NCI-H69 (cell line): ENCODE results near the gene IFNG-AS1.

ENCODE experiments used
- DNase-seq: peaks from one replicate; lab custom pipeline; 2025; lab: John Stamatoyannopoulos, UW

IFNG-AS1 gene

GRCh38 chr12:68037616-68038255 is 48.5 kb downstream of the IFNG-AS1 start:
- no peak for DNase-seq

- no peak for DNase-seq
These were observed 49.4 kb downstream of the IFNG-AS1 start for GRCh38 chr12:68038650-68039049.

GRCh38 chr12:68040450-68041075 is 51.3 kb downstream of the IFNG-AS1 start:
- peak; percentile 80 for DNase-seq

- peak; percentile 71 for DNase-seq
These were observed 53.0 kb downstream of the IFNG-AS1 start for GRCh38 chr12:68042212-68042699.

GRCh38 chr12:68043435-68043834 is 54.2 kb downstream of the IFNG-AS1 start:
- DNase-seq: no peak

- no peak for DNase-seq
These were observed 59.5 kb downstream of the IFNG-AS1 start for GRCh38 chr12:68048648-68049297.

GRCh38 chr12:68056300-68056699 is 67.1 kb downstream of the IFNG-AS1 start:
- DNase-seq: no peak

GRCh38 chr12:68063900-68064590 is 74.8 kb downstream of the IFNG-AS1 start:
- DNase-seq: no peak

- DNase-seq: no peak
These were observed 75.9 kb downstream of the IFNG-AS1 start for GRCh38 chr12:68065163-68065562.

GRCh38 chr12:68065687-68066086 is 76.4 kb downstream of the IFNG-AS1 start:
- DNase-seq: no peak

- DNase-seq: peak; percentile 1
These were observed 78.6 kb downstream of the IFNG-AS1 start for GRCh38 chr12:68067762-68068376.

GRCh38 chr12:68069275-68069674 is 80.0 kb downstream of the IFNG-AS1 start:
- no peak for DNase-seq
